Measurements from ENCODE around the gene FLG.

DNA sequence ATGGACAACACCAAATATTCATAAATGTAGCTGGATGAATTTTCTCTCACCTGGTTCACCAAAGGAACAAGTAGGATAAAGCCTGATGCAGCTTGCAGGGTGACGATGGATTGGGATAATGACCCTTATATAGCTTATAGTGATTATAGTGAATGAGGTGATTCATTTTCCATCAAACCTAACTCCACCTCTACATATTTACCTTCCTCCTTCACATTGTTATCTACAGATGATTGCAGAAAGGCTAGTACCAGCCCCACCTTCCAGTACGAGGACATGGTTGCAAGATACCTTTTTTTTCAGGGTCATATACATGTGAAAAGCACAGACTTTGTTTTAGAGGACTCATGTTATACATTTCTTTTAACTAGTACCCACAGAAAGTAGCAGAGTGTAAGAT is 34.9 kb upstream of the FLG start, which contains the start of gene FLG2:
- TF ChIP-seq, protein P1, sequence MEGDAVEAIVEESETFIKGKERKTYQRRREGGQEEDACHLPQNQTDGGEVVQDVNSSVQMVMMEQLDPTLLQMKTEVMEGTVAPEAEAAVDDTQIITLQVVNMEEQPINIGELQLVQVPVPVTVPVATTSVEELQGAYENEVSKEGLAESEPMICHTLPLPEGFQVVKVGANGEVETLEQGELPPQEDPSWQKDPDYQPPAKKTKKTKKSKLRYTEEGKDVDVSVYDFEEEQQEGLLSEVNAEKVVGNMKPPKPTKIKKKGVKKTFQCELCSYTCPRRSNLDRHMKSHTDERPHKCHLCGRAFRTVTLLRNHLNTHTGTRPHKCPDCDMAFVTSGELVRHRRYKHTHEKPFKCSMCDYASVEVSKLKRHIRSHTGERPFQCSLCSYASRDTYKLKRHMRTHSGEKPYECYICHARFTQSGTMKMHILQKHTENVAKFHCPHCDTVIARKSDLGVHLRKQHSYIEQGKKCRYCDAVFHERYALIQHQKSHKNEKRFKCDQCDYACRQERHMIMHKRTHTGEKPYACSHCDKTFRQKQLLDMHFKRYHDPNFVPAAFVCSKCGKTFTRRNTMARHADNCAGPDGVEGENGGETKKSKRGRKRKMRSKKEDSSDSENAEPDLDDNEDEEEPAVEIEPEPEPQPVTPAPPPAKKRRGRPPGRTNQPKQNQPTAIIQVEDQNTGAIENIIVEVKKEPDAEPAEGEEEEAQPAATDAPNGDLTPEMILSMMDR (IDR thresholded peaks at IDR 0.05), result no peak
- TF ChIP-seq JUN (CRISPR knock-in tag; IDR thresholded peaks at IDR 0.05), result no peak

All from WTC11 (cell line).